SU-DHL-6 (cell line): Measurements from ENCODE around the gene CLMP.

Source experiments
- CTCF ChIP-seq: fragments of 200-600 bp; sonication (generic); IDR thresholded peaks from one replicate; pipeline ENCODE4 v1.5.1; 2017; ENCODE audit warnings: antibody characterized with exemption, mild to moderate bottlenecking, low read length, moderate library complexity; ENCODE audit not compliant: insufficient read depth, poor library complexity, severe bottlenecking
- EZH2phosphoT487 ChIP-seq: fragments of 200-600 bp; sonication (generic), shearing (Covaris generic); conservative IDR thresholded peaks from 2 replicates; pipeline ENCODE4 v1.6.1; 2018; ENCODE audit warnings: mild to moderate bottlenecking, antibody characterized with exemption, low read length, moderate library complexity, mixed read lengths

GRCh38 chr11:123104697-123105096 is 90.4 kb downstream of the CLMP start:
- no peak for TF ChIP-seq CTCF
- TF ChIP-seq EZH2phosphoT487: no peak
